Naive thymus-derived CD8-positive, alpha-beta T cell (primary cell): ENCODE results near the gene GIPR. TPM values are rescaled to one million over a fixed set of nuclear protein-coding genes. Genes with fewer than 3 reads are reported as not detected.
A peak's percentile ranks its signal among the peaks of the same experiment; 100 is the strongest.
"Not testable (repeated sequence)": the region's sequence is repeated elsewhere in the genome, so short reads cannot be mapped to it uniquely, and the experiment has no call there.

Source experiments
- ATAC-seq, 2 donors: fragments of 150-1000 bp; cut with Tn5 transposase in 1 of 2; sonication (Bioruptor Pico), chemical (Tn5 transposase) in 1 of 2; 1 replicate in 1 of 2; 2 replicates in 1 of 2; pipeline ENCODE4 v1.10.0; 2021; ENCODE audit warnings: mild to moderate bottlenecking in 2 of 2, moderate library complexity in 2 of 2
- POLR2A ChIA-PET: fragments of 350-600 bp; sonication (Branson Sonifier 250); formaldehyde crosslinking; loops from one replicate; lab custom pipeline; 2021; ENCODE audit warnings: antibody characterized with exemption; lab: Charles Lee
- DNase-seq, 10 donors: peaks; one replicate each; pipeline versions ENCODE4 v3.0.0 to v3.0.0-alpha.2; 2020 to 2022
- H3K27ac Mint-ChIP-seq, 10 donors: one replicate each; pipeline ENCODE4 v1.8.0; 2020 to 2022; ENCODE audit warnings: mild to moderate bottlenecking in 10 of 10, mixed read lengths in 10 of 10, moderate library complexity in 4 of 10, inconsistent platforms in 1 of 10
- H3K27me3 Mint-ChIP-seq, 5 donors: one replicate each; pipeline ENCODE4 v1.8.0; 2021 to 2022; ENCODE audit warnings: mixed read lengths in 5 of 5
- H3K36me3 Mint-ChIP-seq, 3 donors: one replicate each; pipeline ENCODE4 v1.8.0; 2020 to 2022; ENCODE audit warnings: mixed read lengths in 3 of 3, mild to moderate bottlenecking in 2 of 3, inconsistent platforms in 1 of 3
- H3K4me1 Mint-ChIP-seq, 4 donors: one replicate each; pipeline ENCODE4 v1.8.0; 2021 to 2022; ENCODE audit warnings: mixed read lengths in 4 of 4
- H3K4me3 Mint-ChIP-seq, 10 donors: one replicate each; pipeline ENCODE4 v1.8.0; 2020 to 2022; ENCODE audit warnings: mild to moderate bottlenecking in 10 of 10, mixed read lengths in 10 of 10, moderate library complexity in 6 of 10, inconsistent platforms in 1 of 10
- H3K9me3 Mint-ChIP-seq, 9 donors: one replicate each; pipeline ENCODE4 v1.8.0; 2020 to 2022; ENCODE audit warnings: mixed read lengths in 9 of 9, mild to moderate bottlenecking in 3 of 9, inconsistent platforms in 1 of 9, moderate library complexity in 1 of 9
- microRNA-seq: library from miRNA; unstranded; fragments of <30 nt; microRNA quantifications from one replicate; pipeline ENCODE4 v1.2.0, GENCODE V29; 2022; ENCODE audit warnings: borderline microRNAs expressed
- polyA plus RNA-seq, 3 donors: library from polyadenylated mRNA; unstranded; fragments of 300-500 nt; fragmentation: Illumina TruSeq; gene quantifications; one replicate each; pipeline ENCODE4 v1.2.3, GENCODE V29; 2021
- total RNA-seq, 8 experiments: library from RNA in 2 of 8; stranded (reverse) in 2 of 8; gene quantifications; one replicate each; pipeline ENCODE4 v1.2.3 and lab custom pipeline; 2021 to 2026

GIPR gene
- total and polyA plus RNA-seq, 5 experiments from 2014 or later: 0.38 to 10.4 (median 5.1) TPM; not detected in 1

- no peak for DNase-seq
- H3K9me3 Mint-ChIP-seq: no peaks in the 10 kb centered on the region
Observed at GRCh38 chr19:45717983-45718650, 50.1 kb downstream of the GIPR start.

GRCh38 chr19:45720065-45720464, 52.0 kb downstream of the GIPR start:
- not testable (repeated sequence) for ATAC-seq, DNase-seq, H3K9me3 Mint-ChIP-seq, H3K27me3 Mint-ChIP-seq, H3K4me3 Mint-ChIP-seq
- Mint-ChIP-seq H3K4me1 (peaks cover 23 to 47% (median 38%) of the 10 kb centered on the region in 4 donors), H3K36me3 (peaks cover 4 to 38% (median 8%) of the 10 kb centered on the region in 3 donors), H3K27ac (peak overlapping the region in 3 of 10 donors; percentile 31 to 62 (median 56))
- POLR2A ChIA-PET: interaction anchor here (0.7 to 3.5 kb wide), 2 partner anchors 10 to 31 kb away, joined by 3 to 18 read pairs; partner anchors contain the start of gene FBXO46

More at GRCh38 chr19:45717983-45718650, 50.1 kb downstream of the GIPR start:
- no peak for ATAC-seq
- H3K27me3 Mint-ChIP-seq: no peaks in the 10 kb centered on the region
- peaks cover 4 to 26% (median 8%) of the 10 kb centered on the region in 3 donors for H3K36me3 Mint-ChIP-seq
- H3K4me3 Mint-ChIP-seq: peak overlapping the region; percentile 87 to 99 (median 97)
- POLR2A ChIA-PET: interaction anchor here (0.6 to 4.7 kb wide), 10 partner anchors 8 to 184 kb away, joined by 3 to 51 read pairs (median 6); partner anchors contain the start of genes FBXO46, MEIOSIN, MYPOP and QPCTL
- peaks cover 22 to 56% (median 49%) of the 10 kb centered on the region in 4 donors for H3K4me1 Mint-ChIP-seq
- peak overlapping the region; percentile 94 to 99 (median 96) for H3K27ac Mint-ChIP-seq

GRCh38 chr19:45728683-45729082, 60.7 kb downstream of the GIPR start:
- DNase-seq, H3K9me3 Mint-ChIP-seq, POLR2A ChIA-PET, H3K27me3 Mint-ChIP-seq, ATAC-seq: not testable (repeated sequence)
- H3K4me3 Mint-ChIP-seq: peak overlapping the region in 7 of 10 donors; percentile 4 to 66 (median 18)
- H3K36me3 Mint-ChIP-seq: peaks cover 0 to 23% (median 0%) of the 10 kb centered on the region in 3 donors
- H3K27ac Mint-ChIP-seq: peak overlapping the region in 1 of 10 donors; percentile 82
- peaks cover 24 to 53% (median 38%) of the 10 kb centered on the region in 4 donors for H3K4me1 Mint-ChIP-seq

- peaks cover 20 to 46% (median 37%) of the 10 kb centered on the region in 4 donors for H3K4me1 Mint-ChIP-seq
- POLR2A ChIA-PET: interaction anchor here (0.7 to 3.0 kb wide), 8 partner anchors 9 to 63 kb away, joined by 3 to 51 read pairs (median 8); partner anchors contain the start of genes DMWD, QPCTL, SIX5 and SNRPD2
- H3K27me3 Mint-ChIP-seq: no peaks in the 10 kb centered on the region
- no peak for ATAC-seq
- H3K4me3 Mint-ChIP-seq: peak overlapping the region; percentile 90 to 99 (median 94)
- peak overlapping the region; percentile 84 to 96 (median 94) for H3K27ac Mint-ChIP-seq
- no peaks in the 10 kb centered on the region for H3K9me3 Mint-ChIP-seq
- no peak for DNase-seq
- peaks cover 0 to 20% (median 0%) of the 10 kb centered on the region in 3 donors for H3K36me3 Mint-ChIP-seq
Observed at GRCh38 chr19:45729800-45730290, 61.8 kb downstream of the GIPR start.

- Mint-ChIP-seq H3K27ac (peak within 1 kb of the TSS; percentile 84 to 96 (median 94)), H3K4me1 (peaks cover 20 to 46% (median 37%) of the 10 kb centered on the region in 4 donors), H3K9me3 (no peaks in the 10 kb centered on the region), H3K36me3 (peaks cover 0 to 13% (median 0%) of the 10 kb centered on the region in 3 donors), H3K27me3 (no peaks in the 10 kb centered on the region), H3K4me3 (peak within 1 kb of the TSS; percentile 90 to 99 (median 94))
- POLR2A ChIA-PET: interaction anchor here (0.5 to 3.0 kb wide), 15 partner anchors 10 to 870 kb away, joined by 3 to 51 read pairs (median 4); partner anchors contain the start of genes DMWD, QPCTL, SIX5 and SNRPD2
- peak; percentile 99 to 100 for ATAC-seq
- peak; percentile 74 to 95 (median 90) for DNase-seq
Observed at GRCh38 chr19:45730368-45731288, 62.6 kb downstream of the GIPR start, which contains the start of gene FBXO46. TSS of gene FBXO46 (minus strand) at chr19:45730896. CDS start at chr19:45713495, 17,401 bp downstream.

Small RNA genes within 50 kb of the gene (microRNA-seq; reads per million reads assigned to microRNA genes)
- gene MIR330 (91.4 reads per million, percentile 62 among the genes with 10 or more reads in this experiment), gene MIR642A (not detected), gene MIR642B (not detected)

Other genes starting within 250 kb of the GIPR start
- gene ERCC1, start 244.3 kb upstream of the GIPR start, total RNA-seq: 10 to 100 TPM; 59.2 to 61.0 TPM
- 10 to 100 TPM; 32.2 to 38.6 (median 33.7) TPM for gene ERCC1, start 244.3 kb upstream of the GIPR start, polyA plus RNA-seq
- gene FOSB, start 200.2 kb upstream of the GIPR start, total RNA-seq: 1 to 10 TPM; 3.5 TPM
- gene FOSB, start 200.2 kb upstream of the GIPR start, polyA plus RNA-seq: 10 to 100 TPM; 10.2 to 11.4 (median 11.0) TPM
- gene RTN2, start 171.2 kb upstream of the GIPR start, total RNA-seq: 1 to 10 TPM; 1.0 to 1.8 TPM
- gene RTN2, start 171.2 kb upstream of the GIPR start, polyA plus RNA-seq: under 1 TPM in 2 of 3 donors, not detected in 1; 0.27 to 0.41 TPM
- gene PPM1N, start 169.8 kb upstream of the GIPR start, total RNA-seq: 10 to 100 TPM; 12.4 to 15.6 TPM
- 1 to 10 TPM; 7.2 to 8.7 (median 7.7) TPM for gene PPM1N, start 169.8 kb upstream of the GIPR start, polyA plus RNA-seq
- 10 to 100 TPM; 72.0 to 72.1 TPM for gene VASP, start 160.7 kb upstream of the GIPR start, total RNA-seq
- gene VASP, start 160.7 kb upstream of the GIPR start, polyA plus RNA-seq: 10 to 100 TPM; 39.9 to 49.6 (median 49.0) TPM
- 10 to 100 TPM in 1 of 2 experiments, 1 to 10 TPM in 1; 8.8 to 10.6 TPM for gene OPA3, start 83.4 kb upstream of the GIPR start, total RNA-seq
- 10 to 100 TPM in 2 of 3 donors, 1 to 10 TPM in 1; 7.5 to 25.3 (median 13.2) TPM for gene OPA3, start 83.4 kb upstream of the GIPR start, polyA plus RNA-seq
- not detected for gene GPR4, start 66.0 kb upstream of the GIPR start, total RNA-seq
- gene GPR4, start 66.0 kb upstream of the GIPR start, polyA plus RNA-seq: not detected
- gene EML2, start 28.8 kb upstream of the GIPR start, total RNA-seq: 10 to 100 TPM; 52.1 to 56.8 TPM
- gene EML2, start 28.8 kb upstream of the GIPR start, polyA plus RNA-seq: 10 to 100 TPM in 2 of 3 donors, 1 to 10 TPM in 1; 8.8 to 17.8 (median 11.5) TPM
- gene SNRPD2, start 23.7 kb downstream of the GIPR start, total RNA-seq: 100 to 1,000 TPM; 395 to 410 TPM
- gene SNRPD2, start 23.7 kb downstream of the GIPR start, polyA plus RNA-seq: 1,000 to 10,000 TPM; 1,119 to 1,289 (median 1,220) TPM
- 10 to 100 TPM in 1 of 2 experiments, 1 to 10 TPM in 1; 7.3 to 11.4 TPM for gene QPCTL, start 24.4 kb downstream of the GIPR start, total RNA-seq
- 1 to 10 TPM in 2 of 3 donors, under 1 TPM in 1; 0.65 to 2.3 (median 1.6) TPM for gene QPCTL, start 24.4 kb downstream of the GIPR start, polyA plus RNA-seq
- gene FBXO46, start 62.7 kb downstream of the GIPR start, total RNA-seq: 10 to 100 TPM; 35.3 to 42.3 TPM
- 10 to 100 TPM; 12.4 to 15.2 (median 12.5) TPM for gene FBXO46, start 62.7 kb downstream of the GIPR start, polyA plus RNA-seq
- gene MEIOSIN, start 65.2 kb downstream of the GIPR start, total RNA-seq: not detected
- gene MEIOSIN, start 65.2 kb downstream of the GIPR start, polyA plus RNA-seq: not detected
- 1 to 10 TPM; 1.4 to 1.8 TPM for gene SIX5, start 101.0 kb downstream of the GIPR start, total RNA-seq
- under 1 TPM; 0.08 to 0.11 (median 0.09) TPM for gene SIX5, start 101.0 kb downstream of the GIPR start, polyA plus RNA-seq
- gene DMPK, start 114.3 kb downstream of the GIPR start, total RNA-seq: 10 to 100 TPM; 44.2 to 44.3 TPM
- under 1 TPM; 0.60 to 0.99 (median 0.81) TPM for gene DMPK, start 114.3 kb downstream of the GIPR start, polyA plus RNA-seq
- gene DMWD, start 124.6 kb downstream of the GIPR start, total RNA-seq: 10 to 100 TPM; 49.5 to 54.1 TPM
- gene DMWD, start 124.6 kb downstream of the GIPR start, polyA plus RNA-seq: 10 to 100 TPM in 2 of 3 donors, 1 to 10 TPM in 1; 8.0 to 16.5 (median 11.9) TPM
- gene RSPH6A, start 147.1 kb downstream of the GIPR start, total RNA-seq: under 1 TPM; 0.36 to 0.57 TPM
- gene RSPH6A, start 147.1 kb downstream of the GIPR start, polyA plus RNA-seq: not detected
- gene SYMPK, start 194.9 kb downstream of the GIPR start, total RNA-seq: 10 to 100 TPM; 89.9 to 91.1 TPM
- gene SYMPK, start 194.9 kb downstream of the GIPR start, polyA plus RNA-seq: 10 to 100 TPM in 2 of 3 donors, 1 to 10 TPM in 1; 4.4 to 15.4 (median 13.8) TPM
- not detected for gene FOXA3, start 196.1 kb downstream of the GIPR start, total RNA-seq
- gene FOXA3, start 196.1 kb downstream of the GIPR start, polyA plus RNA-seq: not detected
- gene IRF2BP1, start 217.9 kb downstream of the GIPR start, total RNA-seq: 10 to 100 TPM; 32.9 to 33.8 TPM
- 1 to 10 TPM; 7.0 to 9.1 (median 7.6) TPM for gene IRF2BP1, start 217.9 kb downstream of the GIPR start, polyA plus RNA-seq
- gene MYPOP, start 234.4 kb downstream of the GIPR start, total RNA-seq: 10 to 100 TPM; 10.5 to 10.9 TPM
- gene MYPOP, start 234.4 kb downstream of the GIPR start, polyA plus RNA-seq: under 1 TPM in 1 of 3 donors, not detected in 2; 0.23 TPM
- not detected for gene NANOS2, start 246.6 kb downstream of the GIPR start, total RNA-seq
- not detected for gene NANOS2, start 246.6 kb downstream of the GIPR start, polyA plus RNA-seq